H1 (cell line): ENCODE measurements around the gene ITGB5. TPM values are rescaled to one million over a fixed set of nuclear protein-coding genes. Genes with fewer than 3 reads are reported as not detected.

Experiments
- CHD7 ChIP-seq: fragments of 300-600 bp; sonication (generic); IDR thresholded peaks from 2 replicates; pipeline ENCODE4 v1.7.1; 2012; ENCODE audit warnings: low read length, moderate library complexity, mild to moderate bottlenecking, inconsistent platforms; ENCODE audit not compliant: insufficient replicate concordance
- polyA plus RNA-seq, 7 experiments: library from polyadenylated mRNA; depleted of rRNA in 3 of 7; stranded (reverse) in 5 of 7; unstranded in 2 of 7; fragments of >200 nt in 5 of 7; fragments of 200-250 nt in 2 of 7; gene quantifications; 1 replicate in 5 of 7; 2 replicates in 1 of 7; 4 replicates in 1 of 7; pipeline versions ENCODE4 v1.2.1 to v1.2.3, GENCODE V29; 2011 to 2013; ENCODE audit warnings: missing spikeins in 2 of 7, mixed read lengths in 2 of 7
- total RNA-seq: library from RNA; stranded (reverse); fragmentation: NEBNext Ultra II Directional; extraction: Animal tissue kit (Norgen Biotek cat#: 25700); gene quantifications from 2 replicates; pipeline ENCODE4 v1.2.1, GENCODE V29; 2021

Gene ITGB5
- total and polyA plus RNA-seq, 2 of the 8 experiments (the other 6 are each of a cell fraction or from before 2014, with no cell fraction given), result 101 to 268 TPM

GRCh38 chr3:124885466-124886167 is 1.5 kb downstream of the ITGB5 start (continued):
- no peak for TF ChIP-seq CHD7
